ENCODE data around the gene PADI1.

- TF ChIP-seq CTCF (IDR thresholded peaks at IDR 0.05 in 4 of 5, conservative IDR thresholded peaks at IDR 0.05 in 1 of 5) (no peak), POLR2A (IDR thresholded peaks at IDR 0.05) (no peak)
Observed at GRCh38 chr1:17270891-17271765, 66.2 kb downstream of the PADI1 start.

Data from gastrocnemius medialis (tissue), 4 donors.